HEK293T (cell line): ENCODE data around the gene SSUH2.
A peak's percentile ranks its signal among the peaks of the same experiment; 100 is the strongest.
"Not testable (repeated sequence)": the region's sequence is repeated elsewhere in the genome, so short reads cannot be mapped to it uniquely, and the experiment has no call there.

Experiments
- CTCF ChIA-PET: fragments of 350-600 bp; formaldehyde crosslinking; extraction: SDS; loops from one replicate; lab custom pipeline; 2021; ENCODE audit warnings: antibody characterized with exemption, inconsistent platforms; lab: Yijun Ruan, JAX
- POLR2A ChIA-PET: fragments of 350-600 bp; formaldehyde crosslinking; extraction: SDS; loops from one replicate; lab custom pipeline; 2020; ENCODE audit warnings: antibody characterized with exemption, inconsistent platforms; lab: Yijun Ruan, JAX
- DNase-seq: peaks from one replicate; pipeline ENCODE4 v3.0.0; 2012; ENCODE audit warnings: mixed read lengths; ENCODE audit errors: extremely low spot score
- ARNT ChIP-seq: fragments of 450-650 bp; IDR thresholded peaks from 2 replicates; pipeline ENCODE4 v1.6.1; 2017; ENCODE audit warnings: mild to moderate bottlenecking
- BHLHE40 ChIP-seq: fragments of 450-650 bp; IDR thresholded peaks from 2 replicates; pipeline ENCODE4 v1.6.1; 2016; ENCODE audit warnings: mild to moderate bottlenecking, moderate library complexity, borderline replicate concordance
- CTBP1 ChIP-seq: fragments of 450-650 bp; IDR thresholded peaks from 2 replicates; pipeline ENCODE4 v1.6.1; 2016; ENCODE audit warnings: borderline replicate concordance
- ELF4 ChIP-seq: fragments of 450-650 bp; IDR thresholded peaks from 2 replicates; pipeline ENCODE4 v1.6.1; 2017; ENCODE audit warnings: antibody characterized with exemption
- FOXA1 ChIP-seq: fragments of 450-650 bp; IDR thresholded peaks from 2 replicates; pipeline ENCODE4 v1.6.1; 2016; ENCODE audit warnings: mild to moderate bottlenecking
- FOXK2 ChIP-seq: fragments of 450-650 bp; IDR thresholded peaks from 2 replicates; pipeline ENCODE4 v1.6.1; 2016; ENCODE audit warnings: mild to moderate bottlenecking
- FOXM1 ChIP-seq: fragments of 450-650 bp; IDR thresholded peaks from 2 replicates; pipeline ENCODE4 v1.6.1; 2017; ENCODE audit warnings: mild to moderate bottlenecking, borderline replicate concordance
- HDGF ChIP-seq: fragments of 450-650 bp; IDR thresholded peaks from 2 replicates; pipeline ENCODE4 v1.6.1; 2017; ENCODE audit warnings: antibody characterized with exemption, borderline replicate concordance
- L3MBTL2 ChIP-seq: fragments of 450-650 bp; conservative IDR thresholded peaks from 2 replicates; pipeline ENCODE4 v1.6.1; 2016; ENCODE audit warnings: mild to moderate bottlenecking
- LEF1 ChIP-seq: fragments of 450-650 bp; IDR thresholded peaks from 2 replicates; pipeline ENCODE4 v1.6.1; 2017; ENCODE audit warnings: mild to moderate bottlenecking, borderline replicate concordance
- NFRKB ChIP-seq: fragments of 450-650 bp; IDR thresholded peaks from 2 replicates; pipeline ENCODE4 v1.6.1; 2016; ENCODE audit warnings: mild to moderate bottlenecking, moderate library complexity
- PKNOX1 ChIP-seq: fragments of 450-650 bp; IDR thresholded peaks from 2 replicates; pipeline ENCODE4 v1.6.1; 2016
- SP1 ChIP-seq: fragments of 450-650 bp; IDR thresholded peaks from 2 replicates; pipeline ENCODE4 v1.6.1; 2017
- SUZ12 ChIP-seq: fragments of 450-650 bp; IDR thresholded peaks from 2 replicates; pipeline ENCODE4 v1.6.1; 2016; ENCODE audit warnings: mild to moderate bottlenecking
- TARDBP ChIP-seq: fragments of 450-650 bp; IDR thresholded peaks from 2 replicates; pipeline ENCODE4 v1.6.1; 2016
- ZNF384 ChIP-seq: fragments of 450-650 bp; IDR thresholded peaks from 2 replicates; pipeline ENCODE4 v1.6.1; 2016

The SSUH2 gene

GRCh38 chr3:8589880-8590556 lies 54.6 kb downstream of the SSUH2 start:
- no peak for DNase-seq
- TF ChIP-seq FOXK2, result 0 out of 2 replicates have a peak, but pooled peaks have one; percentile 3
- peak; percentile 57 for TF ChIP-seq L3MBTL2
- TF ChIP-seq FOXM1, result no peak
- TF ChIP-seq NFRKB, result peak; percentile 46; the same call in 1 of the 2 replicates
- TF ChIP-seq ELF4, result peak; percentile 71
- no peak for TF ChIP-seq SUZ12
- ChIA-PET POLR2A (no interaction called here), CTCF (no interaction called here)

- ChIA-PET POLR2A (no interaction called here), CTCF (no interaction called here)
- TF ChIP-seq FOXK2 (no peak), BHLHE40 (no peak), ZNF384 (no peak), HDGF (no peak), SP1 (no peak), FOXM1 (no peak), LEF1 (no peak), L3MBTL2 (no peak), ARNT (no peak), PKNOX1 (no peak), ELF4 (no peak), CTBP1 (no peak), TARDBP (no peak), NFRKB (no peak), FOXA1 (no peak), SUZ12 (no peak)
- no peak for DNase-seq
These were observed 59.9 kb downstream of the SSUH2 start for GRCh38 chr3:8584661-8585060.

- ChIA-PET CTCF (no interaction called here), POLR2A (no interaction called here)
- TF ChIP-seq SUZ12 (no peak), PKNOX1 (no peak), L3MBTL2 (no peak)
- no peak for DNase-seq
These were observed 62.7 kb downstream of the SSUH2 start for GRCh38 chr3:8581806-8582445.

- no peak for TF ChIP-seq LEF1
- no peak for TF ChIP-seq NFRKB
- TF ChIP-seq ZNF384, result no peak
- TF ChIP-seq BHLHE40, result no peak
- TF ChIP-seq HDGF, result no peak
- no peak for TF ChIP-seq ARNT
- no peak for TF ChIP-seq SP1
- no peak for TF ChIP-seq FOXK2
- TF ChIP-seq FOXA1, result no peak
- TF ChIP-seq L3MBTL2, result no peak
- TF ChIP-seq FOXM1, result no peak
- no peak for TF ChIP-seq ELF4
- no peak for TF ChIP-seq TARDBP
- TF ChIP-seq PKNOX1, result no peak
- TF ChIP-seq CTBP1, result no peak
- no peak for TF ChIP-seq SUZ12
- DNase-seq, result no peak
- ChIA-PET CTCF (no interaction called here), POLR2A (no interaction called here)
These were observed 63.2 kb downstream of the SSUH2 start for GRCh38 chr3:8581373-8581772.

GRCh38 chr3:8580434-8580833 lies 64.2 kb downstream of the SSUH2 start:
- DNase-seq, CTCF ChIA-PET, POLR2A ChIA-PET: not testable (repeated sequence)

- ChIA-PET POLR2A (no interaction called here), CTCF (no interaction called here)
- TF ChIP-seq ARNT, result no peak
- TF ChIP-seq NFRKB, result no peak
- no peak for DNase-seq
These were observed 64.7 kb downstream of the SSUH2 start for GRCh38 chr3:8579943-8580342.

- ChIA-PET POLR2A (no interaction called here), CTCF (no interaction called here)
- no peak for DNase-seq
- TF ChIP-seq SUZ12, result no peak
- TF ChIP-seq FOXA1, result no peak
- no peak for TF ChIP-seq FOXK2
- TF ChIP-seq LEF1, result no peak
- TF ChIP-seq L3MBTL2, result no peak
- TF ChIP-seq CTBP1, result no peak
- TF ChIP-seq TARDBP, result no peak
- TF ChIP-seq NFRKB, result no peak
- no peak for TF ChIP-seq BHLHE40
- TF ChIP-seq ARNT, result no peak
- no peak for TF ChIP-seq FOXM1
- no peak for TF ChIP-seq PKNOX1
- no peak for TF ChIP-seq ZNF384
- TF ChIP-seq SP1, result no peak
- TF ChIP-seq ELF4, result no peak
- TF ChIP-seq HDGF, result no peak
These were observed 65.5 kb downstream of the SSUH2 start for GRCh38 chr3:8579096-8579495.
